Measurements from ENCODE around the gene PRRT2. TPM values are rescaled to one million over a fixed set of nuclear protein-coding genes. Genes with fewer than 3 reads are reported as not detected.

PRRT2 gene
- total and polyA plus RNA-seq, 2 donors (not counting 3 experiments of a cell fraction or from before 2014, with no cell fraction given), result 3.3 TPM

DNA sequence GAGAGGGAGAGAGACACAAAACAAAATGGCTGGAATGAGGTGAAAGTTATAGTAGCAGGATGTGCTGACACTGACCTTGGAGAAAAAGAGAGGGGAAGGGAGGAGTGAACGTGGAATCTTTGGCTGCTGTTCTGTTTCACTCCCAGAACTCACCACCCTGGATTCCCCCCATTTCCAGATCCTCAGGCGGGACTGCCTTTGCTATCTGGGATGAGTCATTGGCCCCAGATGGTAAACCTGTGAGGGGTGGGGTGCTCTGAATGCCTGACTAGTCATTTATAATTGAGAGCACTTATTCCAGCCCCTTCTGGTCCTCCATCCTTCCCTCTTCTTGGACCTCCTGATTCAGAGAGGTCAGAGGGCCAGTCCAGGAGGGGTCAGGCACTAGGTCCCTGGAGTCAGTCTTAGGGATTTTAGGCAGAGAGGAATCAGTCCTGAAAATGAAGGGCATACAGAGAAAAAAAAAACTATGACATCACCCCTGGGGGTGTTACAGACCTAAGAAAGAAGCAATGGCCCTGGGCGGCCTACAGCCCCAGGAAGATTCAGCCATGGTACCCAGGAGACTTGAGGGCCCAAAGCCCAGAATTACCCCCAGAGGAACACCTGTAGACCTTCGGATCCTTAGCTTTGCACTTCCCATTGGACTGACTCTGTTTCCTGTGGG is 36.1 kb upstream of the PRRT2 start:
- H3K9me1 ChIP-seq (replicated peaks; ENCODE audit: control insufficient read depth, extremely low read depth, insufficient read depth, low read length), result no peaks in the 10 kb centered on the region
- no peak overlapping the region for H3K4me2 ChIP-seq (ENCODE audit: insufficient read depth, low read length)
- no peaks in the 10 kb centered on the region for H3K36me3 ChIP-seq (ENCODE audit: control insufficient read depth in 2 of 2, extremely low read depth in 1 of 2, insufficient read depth in 2 of 2, low read length in 2 of 2)
- peaks cover 14% of the 10 kb centered on the region in 2 experiments for H3K27me3 ChIP-seq (ENCODE audit: control insufficient read depth in 2 of 2, insufficient read depth in 2 of 2, low read length in 2 of 2)
- no peak for FAIRE-seq
- dilution Hi-C loops (cut with MboI; ENCODE audit: extremely low pct_ligation_motif_present, low sequenced_read_pairs), result no loop called here
- CTCF ChIA-PET, result no interaction called here
- POLR2A ChIA-PET, result no interaction called here
- no peaks in the 10 kb centered on the region for H3K79me2 ChIP-seq (ENCODE audit: control insufficient read depth, insufficient read depth, low read length)
- H3K27ac ChIP-seq (ENCODE audit: insufficient read depth, low read depth, low read length), result no peak overlapping the region
- intact Hi-C loops (cut with micrococcal nuclease), result no loop called here
- no peaks in the 10 kb centered on the region for H3K9me3 ChIP-seq (replicated peaks; ENCODE audit: control insufficient read depth, insufficient read depth, low read length)
- no peak overlapping the region for H3K4me3 ChIP-seq (replicated peaks in 1 of 3; ENCODE audit: insufficient read depth in 1 of 3, low read depth in 1 of 3, low read length in 3 of 3)
- DNase-seq (ENCODE audit: low read depth, low spot score), result no peak
- H2AFZ ChIP-seq (ENCODE audit: low read depth, low read length), result no peak overlapping the region
- no TSS peak for BruUV-seq (replicated peaks)
- H3K9ac ChIP-seq (replicated peaks; ENCODE audit: extremely low read depth, insufficient read depth, low read length), result no peak overlapping the region
- H4K20me1 ChIP-seq (replicated peaks; ENCODE audit: control insufficient read depth, extremely low read depth, insufficient read depth, low read length), result no peaks in the 10 kb centered on the region
- TF ChIP-seq MYC (IDR thresholded peaks at IDR 0.05; ENCODE audit: low read depth, low read length) (no peak), GATA2 (IDR thresholded peaks at IDR 0.05; ENCODE audit: insufficient read depth, insufficient read length, low read depth, low read length) (no peak)
- TF ChIP-seq, protein P1, sequence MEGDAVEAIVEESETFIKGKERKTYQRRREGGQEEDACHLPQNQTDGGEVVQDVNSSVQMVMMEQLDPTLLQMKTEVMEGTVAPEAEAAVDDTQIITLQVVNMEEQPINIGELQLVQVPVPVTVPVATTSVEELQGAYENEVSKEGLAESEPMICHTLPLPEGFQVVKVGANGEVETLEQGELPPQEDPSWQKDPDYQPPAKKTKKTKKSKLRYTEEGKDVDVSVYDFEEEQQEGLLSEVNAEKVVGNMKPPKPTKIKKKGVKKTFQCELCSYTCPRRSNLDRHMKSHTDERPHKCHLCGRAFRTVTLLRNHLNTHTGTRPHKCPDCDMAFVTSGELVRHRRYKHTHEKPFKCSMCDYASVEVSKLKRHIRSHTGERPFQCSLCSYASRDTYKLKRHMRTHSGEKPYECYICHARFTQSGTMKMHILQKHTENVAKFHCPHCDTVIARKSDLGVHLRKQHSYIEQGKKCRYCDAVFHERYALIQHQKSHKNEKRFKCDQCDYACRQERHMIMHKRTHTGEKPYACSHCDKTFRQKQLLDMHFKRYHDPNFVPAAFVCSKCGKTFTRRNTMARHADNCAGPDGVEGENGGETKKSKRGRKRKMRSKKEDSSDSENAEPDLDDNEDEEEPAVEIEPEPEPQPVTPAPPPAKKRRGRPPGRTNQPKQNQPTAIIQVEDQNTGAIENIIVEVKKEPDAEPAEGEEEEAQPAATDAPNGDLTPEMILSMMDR (IDR thresholded peaks at IDR 0.05; ENCODE audit: extremely low read depth in 1 of 2, insufficient read depth in 1 of 2, low read depth in 1 of 2, low read length in 2 of 2), result no peak
- no peaks in the 10 kb centered on the region for H3K4me1 ChIP-seq (ENCODE audit: control insufficient read depth, extremely low read depth, insufficient read depth, low read length)

DNA sequence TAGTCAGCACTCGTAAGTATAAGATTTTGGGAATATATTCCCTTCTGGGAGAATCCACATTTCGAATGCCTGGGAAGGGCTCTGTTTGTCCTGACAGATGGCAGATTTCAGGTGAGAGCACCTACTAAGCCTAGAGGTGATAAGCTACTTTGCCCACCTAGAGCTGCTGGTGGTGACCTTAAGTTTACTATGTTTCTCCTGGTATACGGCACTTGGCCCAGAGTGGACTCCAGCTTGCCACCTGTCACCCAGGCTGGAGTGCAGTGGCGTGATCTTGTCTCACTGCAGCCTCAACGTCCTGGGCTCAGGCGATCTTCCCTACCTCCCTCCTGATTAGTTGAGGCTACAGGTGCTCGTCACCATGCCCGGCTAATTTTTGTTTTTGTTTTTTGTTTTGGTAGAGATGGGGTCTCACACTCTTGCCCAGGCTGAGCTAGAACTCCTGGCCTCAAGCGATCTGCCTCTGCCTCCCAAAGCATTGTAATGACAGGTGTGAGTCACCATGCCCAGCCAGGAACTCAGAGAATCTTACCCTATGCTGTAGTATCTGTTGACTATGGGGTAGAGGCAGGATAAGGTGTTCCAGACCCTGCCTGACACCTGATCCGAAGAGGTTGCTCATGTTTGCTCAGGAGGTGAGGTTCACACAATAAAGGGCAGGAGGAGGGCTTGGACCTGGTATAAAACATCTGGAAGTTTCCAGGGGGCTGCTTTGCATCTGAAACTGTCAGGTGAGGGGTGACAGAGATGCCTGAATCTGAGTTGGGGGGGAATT is 34.2 kb upstream of the PRRT2 start, which contains the start of gene ZG16:
ZG16 (plus strand) TSS at position 681 of the 775 bp plus-strand sequence. CDS start 1,011 bp downstream, outside the sequence.
- dilution Hi-C loops (cut with MboI; ENCODE audit: extremely low pct_ligation_motif_present, low sequenced_read_pairs) (no loop called here), intact Hi-C loops (cut with micrococcal nuclease) (no loop called here)
- H3K4me2 ChIP-seq (ENCODE audit: insufficient read depth, low read length), result no peak within 1 kb of the TSS
- H3K79me2 ChIP-seq (ENCODE audit: control insufficient read depth, insufficient read depth, low read length), result no peaks in the 10 kb centered on the region
- no peak within 1 kb of the TSS for H2AFZ ChIP-seq (ENCODE audit: low read depth, low read length)
- no peak within 1 kb of the TSS for H3K4me3 ChIP-seq (replicated peaks in 1 of 3; ENCODE audit: insufficient read depth in 1 of 3, low read depth in 1 of 3, low read length in 3 of 3)
- no peak for FAIRE-seq
- no peak for DNase-seq (ENCODE audit: low read depth, low spot score)
- H3K4me1 ChIP-seq (ENCODE audit: control insufficient read depth, extremely low read depth, insufficient read depth, low read length), result no peaks in the 10 kb centered on the region
- no peaks in the 10 kb centered on the region for H3K9me3 ChIP-seq (replicated peaks; ENCODE audit: control insufficient read depth, insufficient read depth, low read length)
- no peak within 1 kb of the TSS for H3K9ac ChIP-seq (replicated peaks; ENCODE audit: extremely low read depth, insufficient read depth, low read length)
- peaks cover 17 to 25% of the 10 kb centered on the region in 2 experiments for H3K27me3 ChIP-seq (ENCODE audit: control insufficient read depth in 2 of 2, insufficient read depth in 2 of 2, low read length in 2 of 2)
- no peak within 1 kb of the TSS for H3K27ac ChIP-seq (ENCODE audit: insufficient read depth, low read depth, low read length)
- POLR2A ChIA-PET, result no interaction called here
- H3K9me1 ChIP-seq (replicated peaks; ENCODE audit: control insufficient read depth, extremely low read depth, insufficient read depth, low read length), result no peaks in the 10 kb centered on the region
- H4K20me1 ChIP-seq (replicated peaks; ENCODE audit: control insufficient read depth, extremely low read depth, insufficient read depth, low read length), result no peaks in the 10 kb centered on the region
- TF ChIP-seq JUN (IDR thresholded peaks at IDR 0.05; ENCODE audit: borderline replicate concordance, insufficient read depth, insufficient read length, low read depth), result no peak
- TF ChIP-seq GATA2 (IDR thresholded peaks at IDR 0.05; ENCODE audit: insufficient read depth, insufficient read length, low read depth, low read length), result no peak
- TF ChIP-seq MYC (IDR thresholded peaks at IDR 0.05; ENCODE audit: low read depth, low read length), result no peak
- TF ChIP-seq EZH2 (IDR thresholded peaks at IDR 0.05; ENCODE audit: borderline replicate concordance, low read depth, low read length, severe bottlenecking), result no peak
- TF ChIP-seq, protein P2, sequence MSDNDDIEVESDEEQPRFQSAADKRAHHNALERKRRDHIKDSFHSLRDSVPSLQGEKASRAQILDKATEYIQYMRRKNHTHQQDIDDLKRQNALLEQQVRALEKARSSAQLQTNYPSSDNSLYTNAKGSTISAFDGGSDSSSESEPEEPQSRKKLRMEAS (IDR thresholded peaks at IDR 0.05; ENCODE audit: insufficient read depth, insufficient read length), result no peak
- TF ChIP-seq, protein P1 (IDR thresholded peaks at IDR 0.05; ENCODE audit: extremely low read depth in 1 of 2, insufficient read depth in 1 of 2, low read depth in 1 of 2, low read length in 2 of 2), result no peak
- no peak for TF ChIP-seq POLR2AphosphoS5 (IDR thresholded peaks at IDR 0.05; ENCODE audit: insufficient read depth, low read depth, low read length)
- no peak for TF ChIP-seq POLR2A (IDR thresholded peaks at IDR 0.05; ENCODE audit: low read depth, low read length)
- TF ChIP-seq FOS (IDR thresholded peaks at IDR 0.05; ENCODE audit: borderline replicate concordance, insufficient read depth, low read length), result no peak
- BruUV-seq (replicated peaks), result no TSS peak
- no peaks in the 10 kb centered on the region for H3K36me3 ChIP-seq (ENCODE audit: control insufficient read depth in 2 of 2, extremely low read depth in 1 of 2, insufficient read depth in 2 of 2, low read length in 2 of 2)
- CTCF ChIA-PET, result interaction anchor here (0.9 kb wide), 1 partner anchor 49 kb away, joined by 3 read pairs; no protein-coding TSS in a partner anchor

Measured in endothelial cell of umbilical vein (primary cell).